NCI-H2196 treated with DMSO at 0.1 percent for 48 hours (cell line): ENCODE results near the gene GPR171.
"Not testable (repeated sequence)": the region's sequence is repeated elsewhere in the genome, so short reads cannot be mapped to it uniquely, and the experiment has no call there.

Experiments
- DNase-seq: peaks from one replicate; lab custom pipeline; 2025; ENCODE audit not compliant: unreplicated experiment; lab: John Stamatoyannopoulos, UW

The GPR171 gene

GRCh38 chr3:151203051-151203420 is at the start of gene GPR171:
TSS of gene GPR171 (minus strand) at chr3:151203216. CDS start at chr3:151199386, 3,830 bp downstream.
- DNase-seq = no peak

- DNase-seq = no peak
These were observed 45.8 kb upstream of the GPR171 start for GRCh38 chr3:151248772-151249337.

GRCh38 chr3:151242006-151242405 is 39.0 kb upstream of the GPR171 start:
- DNase-seq = not testable (repeated sequence)

- no peak for DNase-seq
These were observed 33.7 kb upstream of the GPR171 start for GRCh38 chr3:151236736-151237135.

- DNase-seq = no peak
These were observed 33.3 kb upstream of the GPR171 start for GRCh38 chr3:151236316-151236715.

- DNase-seq = no peak
These were observed 31.8 kb upstream of the GPR171 start for GRCh38 chr3:151234825-151235224.

- DNase-seq = no peak
These were observed 30.0 kb upstream of the GPR171 start for GRCh38 chr3:151232991-151233390.

- not testable (repeated sequence) for DNase-seq
These were observed 29.4 kb upstream of the GPR171 start for GRCh38 chr3:151232403-151232802.

- no peak for DNase-seq
These were observed 27.6 kb upstream of the GPR171 start for GRCh38 chr3:151230646-151231045.

- no peak for DNase-seq
These were observed 25.6 kb upstream of the GPR171 start for GRCh38 chr3:151228666-151229040.

GRCh38 chr3:151227807-151228665 is 25.0 kb upstream of the GPR171 start:
- no peak for DNase-seq

- DNase-seq = no peak
These were observed 24.3 kb upstream of the GPR171 start for GRCh38 chr3:151227266-151227806.

GRCh38 chr3:151226825-151227224 is 23.8 kb upstream of the GPR171 start:
- no peak for DNase-seq

GRCh38 chr3:151226088-151226563 is 23.1 kb upstream of the GPR171 start:
- DNase-seq = no peak

GRCh38 chr3:151225040-151225975 is 22.3 kb upstream of the GPR171 start:
- DNase-seq = no peak

GRCh38 chr3:151224268-151224866 is 21.4 kb upstream of the GPR171 start:
- no peak for DNase-seq

- DNase-seq = no peak
These were observed 16.0 kb upstream of the GPR171 start for GRCh38 chr3:151219056-151219455.

- DNase-seq = no peak
These were observed 15.1 kb upstream of the GPR171 start for GRCh38 chr3:151218136-151218535.

GRCh38 chr3:151216641-151217607 is 13.9 kb upstream of the GPR171 start:
- no peak for DNase-seq

- no peak for DNase-seq
These were observed 11.4 kb upstream of the GPR171 start for GRCh38 chr3:151214459-151214858.
